Stomach (tissue), 4 donors: ENCODE data around the gene NPIPB9.
"Not testable (repeated sequence)": the region's sequence is repeated elsewhere in the genome, so short reads cannot be mapped to it uniquely, and the experiment has no call there.

Source experiments
- POLR2A ChIP-seq, 4 donors: fragments of 450-650 bp; IDR thresholded peaks; one replicate each; pipeline ENCODE4 v1.6.1; 2016; ENCODE audit warnings: antibody characterized with exemption in 4 of 4, control low read depth in 2 of 4, mild to moderate bottlenecking in 1 of 4, moderate library complexity in 1 of 4
- POLR2AphosphoS5 ChIP-seq, 3 donors: sonication (generic); formaldehyde crosslinking; IDR thresholded peaks; one replicate each; pipeline ENCODE4 v1.6.1; 2016; ENCODE audit warnings: antibody characterized with exemption in 3 of 3
- TF ChIP-seq, protein P1 (sequence below), 7 experiments: fragments of 450-650 bp in 4 of 7; fragments of 200-600 bp in 3 of 7; sonication (generic) in 3 of 7; IDR thresholded peaks; one replicate each; pipeline ENCODE4 v1.5.1; 2016 to 2019; ENCODE audit warnings: antibody characterized with exemption in 7 of 7, control low read depth in 2 of 7, mild to moderate bottlenecking in 1 of 7

GRCh38 chr16:28781697-28782096, 30.1 kb downstream of the NPIPB9 start:
- not testable (repeated sequence) for TF ChIP-seq POLR2A, POLR2AphosphoS5 (IDR thresholded peaks at IDR 0.05)
- TF ChIP-seq, protein P1, sequence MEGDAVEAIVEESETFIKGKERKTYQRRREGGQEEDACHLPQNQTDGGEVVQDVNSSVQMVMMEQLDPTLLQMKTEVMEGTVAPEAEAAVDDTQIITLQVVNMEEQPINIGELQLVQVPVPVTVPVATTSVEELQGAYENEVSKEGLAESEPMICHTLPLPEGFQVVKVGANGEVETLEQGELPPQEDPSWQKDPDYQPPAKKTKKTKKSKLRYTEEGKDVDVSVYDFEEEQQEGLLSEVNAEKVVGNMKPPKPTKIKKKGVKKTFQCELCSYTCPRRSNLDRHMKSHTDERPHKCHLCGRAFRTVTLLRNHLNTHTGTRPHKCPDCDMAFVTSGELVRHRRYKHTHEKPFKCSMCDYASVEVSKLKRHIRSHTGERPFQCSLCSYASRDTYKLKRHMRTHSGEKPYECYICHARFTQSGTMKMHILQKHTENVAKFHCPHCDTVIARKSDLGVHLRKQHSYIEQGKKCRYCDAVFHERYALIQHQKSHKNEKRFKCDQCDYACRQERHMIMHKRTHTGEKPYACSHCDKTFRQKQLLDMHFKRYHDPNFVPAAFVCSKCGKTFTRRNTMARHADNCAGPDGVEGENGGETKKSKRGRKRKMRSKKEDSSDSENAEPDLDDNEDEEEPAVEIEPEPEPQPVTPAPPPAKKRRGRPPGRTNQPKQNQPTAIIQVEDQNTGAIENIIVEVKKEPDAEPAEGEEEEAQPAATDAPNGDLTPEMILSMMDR (IDR thresholded peaks at IDR 0.05): not testable (repeated sequence)
